ENCODE results near the gene RPLP2. TPM values are rescaled to one million over a fixed set of nuclear protein-coding genes. Genes with fewer than 3 reads are reported as not detected.
A peak's percentile ranks its signal among the peaks of the same experiment; 100 is the strongest.

Gene RPLP2
- total RNA-seq (1,000 to 10,000 TPM in 1 of 5 donors, 100 to 1,000 TPM in 4; 360 to 5,956 (median 454) TPM), polyA plus RNA-seq (1,000 to 10,000 TPM; 1,397 to 2,170 (median 1,669) TPM)
- long read RNA-seq, donor 1, transcript RPLP2-207 (4 exons, 637 nt) = minor isoform, 65 of 639 reads
- long read RNA-seq, donor 1, transcript RPLP2-201 (5 exons, 781 nt) = major isoform, 425 of 639 reads
- long read RNA-seq, donor 1, transcript RPLP2-203 (3 exons, 489 nt) = minor isoform, 31 of 639 reads
- long read RNA-seq, donor 1, transcript RPLP2-205 (2 exons, 646 nt) = minor isoform, 63 of 639 reads
- long read RNA-seq, donor 1, partial matches to known transcripts = 37 of 639 reads
- long read RNA-seq, donor 1, other reads (novel, unspliced or antisense) = 15 of 639 reads
- long read RNA-seq, donor 2, transcript RPLP2-205 (2 exons, 646 nt) = minor isoform, 34 of 535 reads
- long read RNA-seq, donor 2, transcript RPLP2-203 (3 exons, 489 nt) = minor isoform, 22 of 535 reads
- long read RNA-seq, donor 2, transcript RPLP2-207 (4 exons, 637 nt) = minor isoform, 70 of 535 reads
- long read RNA-seq, donor 2, transcript RPLP2-201 (5 exons, 781 nt) = major isoform, 377 of 535 reads
- long read RNA-seq, donor 2, partial matches to known transcripts = 19 of 535 reads
- long read RNA-seq, donor 2, other reads (novel, unspliced or antisense) = 12 of 535 reads
- long read RNA-seq, donor 3, transcript RPLP2-207 (4 exons, 637 nt) = minor isoform, 79 of 861 reads
- long read RNA-seq, donor 3, transcript RPLP2-205 (2 exons, 646 nt) = minor isoform, 37 of 861 reads
- long read RNA-seq, donor 3, transcript RPLP2-203 (3 exons, 489 nt) = minor isoform, 21 of 861 reads
- long read RNA-seq, donor 3, transcript RPLP2-201 (5 exons, 781 nt) = major isoform, 666 of 861 reads
- long read RNA-seq, donor 3, partial matches to known transcripts = 28 of 861 reads
- long read RNA-seq, donor 3, other reads (novel, unspliced or antisense) = 27 of 861 reads
- long read RNA-seq, donor 4, transcript RPLP2-207 (4 exons, 637 nt) = minor isoform, 10 of 105 reads
- long read RNA-seq, donor 4, transcript RPLP2-201 (5 exons, 781 nt) = major isoform, 84 of 105 reads
- long read RNA-seq, donor 4, transcript RPLP2-205 (2 exons, 646 nt) = minor isoform, 8 of 105 reads
- long read RNA-seq, donor 4, partial matches to known transcripts = 0 of 105 reads
- long read RNA-seq, donor 4, other reads (novel, unspliced or antisense) = 0 of 105 reads
- long read RNA-seq, donor 5, transcript RPLP2-207 (4 exons, 637 nt) = minor isoform, 73 of 1,307 reads
- long read RNA-seq, donor 5, transcript RPLP2-203 (3 exons, 489 nt) = minor isoform, 21 of 1,307 reads
- long read RNA-seq, donor 5, transcript RPLP2-201 (5 exons, 781 nt) = major isoform, 1,030 of 1,307 reads
- long read RNA-seq, donor 5, transcript RPLP2-205 (2 exons, 646 nt) = minor isoform, 36 of 1,307 reads
- long read RNA-seq, donor 5, partial matches to known transcripts = 86 of 1,307 reads
- long read RNA-seq, donor 5, other reads (novel, unspliced or antisense) = 60 of 1,307 reads
- long read RNA-seq, donor 6, transcript RPLP2-205 (2 exons, 646 nt) = minor isoform, 98 of 1,937 reads
- long read RNA-seq, donor 6, transcript RPLP2-203 (3 exons, 489 nt) = minor isoform, 69 of 1,937 reads
- long read RNA-seq, donor 6, transcript RPLP2-201 (5 exons, 781 nt) = major isoform, 1,356 of 1,937 reads
- long read RNA-seq, donor 6, transcript RPLP2-207 (4 exons, 637 nt) = minor isoform, 209 of 1,937 reads
- long read RNA-seq, donor 6, partial matches to known transcripts = 135 of 1,937 reads
- long read RNA-seq, donor 6, other reads (novel, unspliced or antisense) = 70 of 1,937 reads
- long read RNA-seq, donor 7, transcript RPLP2-207 (4 exons, 637 nt) = minor isoform, 130 of 1,535 reads
- long read RNA-seq, donor 7, transcript RPLP2-205 (2 exons, 646 nt) = minor isoform, 88 of 1,535 reads
- long read RNA-seq, donor 7, transcript RPLP2-203 (3 exons, 489 nt) = minor isoform, 60 of 1,535 reads
- long read RNA-seq, donor 7, transcript RPLP2-201 (5 exons, 781 nt) = major isoform, 1,089 of 1,535 reads
- long read RNA-seq, donor 7, partial matches to known transcripts = 116 of 1,535 reads
- long read RNA-seq, donor 7, other reads (novel, unspliced or antisense) = 50 of 1,535 reads
- long read RNA-seq, donor 8, transcript RPLP2-203 (3 exons, 489 nt) = minor isoform, 31 of 1,328 reads
- long read RNA-seq, donor 8, transcript RPLP2-205 (2 exons, 646 nt) = minor isoform, 53 of 1,328 reads
- long read RNA-seq, donor 8, transcript RPLP2-201 (5 exons, 781 nt) = major isoform, 1,007 of 1,328 reads
- long read RNA-seq, donor 8, transcript RPLP2-207 (4 exons, 637 nt) = minor isoform, 107 of 1,328 reads
- long read RNA-seq, donor 8, partial matches to known transcripts = 74 of 1,328 reads
- long read RNA-seq, donor 8, other reads (novel, unspliced or antisense) = 56 of 1,328 reads
- long read RNA-seq, donor 9, transcript RPLP2-207 (4 exons, 637 nt) = minor isoform, 159 of 1,622 reads
- long read RNA-seq, donor 9, transcript RPLP2-201 (5 exons, 781 nt) = major isoform, 991 of 1,622 reads
- long read RNA-seq, donor 9, transcript RPLP2-205 (2 exons, 646 nt) = minor isoform, 171 of 1,622 reads
- long read RNA-seq, donor 9, transcript RPLP2-203 (3 exons, 489 nt) = minor isoform, 106 of 1,622 reads
- long read RNA-seq, donor 9, partial matches to known transcripts = 140 of 1,622 reads
- long read RNA-seq, donor 9, other reads (novel, unspliced or antisense) = 55 of 1,622 reads
- long read RNA-seq, donor 10, transcript RPLP2-207 (4 exons, 637 nt) = minor isoform, 38 of 481 reads
- long read RNA-seq, donor 10, transcript RPLP2-201 (5 exons, 781 nt) = major isoform, 375 of 481 reads
- long read RNA-seq, donor 10, transcript RPLP2-205 (2 exons, 646 nt) = minor isoform, 11 of 481 reads
- long read RNA-seq, donor 10, partial matches to known transcripts = 38 of 481 reads
- long read RNA-seq, donor 10, other reads (novel, unspliced or antisense) = 15 of 481 reads

- Histone ChIP-seq H3K27ac (peak within 1 kb of the TSS; percentile 89 to 99 (median 98)), H3K9me3 (no peaks in the 10 kb centered on the region), H3K4me1 (peaks cover 37 to 56% (median 50%) of the 10 kb centered on the region in 4 donors), H3K36me3 (peaks cover 23 to 34% (median 32%) of the 10 kb centered on the region in 4 donors), H3K4me3 (peak within 1 kb of the TSS; percentile 83 to 98 (median 92)), H3K27me3 (no peaks in the 10 kb centered on the region)
- TF ChIP-seq POLR2A (IDR thresholded peaks at IDR 0.05) (peak in 2 of 4 donors; percentile 55 to 85), CTCF (IDR thresholded peaks at IDR 0.05) (no peak), EP300 (IDR thresholded peaks at IDR 0.05) (peak; percentile 59), POLR2AphosphoS5 (IDR thresholded peaks at IDR 0.05) (peak; percentile 95 to 98 (median 98))
- intact Hi-C loops (cut with DNase I; ENCODE audit: low total_unique reads) = no loop called here
- WGBS, 5 donors = 0 to 1% (median 1%) methylated on average over 1 to 81 of the region's 81 CpGs
- DNase-seq = peak; percentile 99
These were observed at the start of gene RPLP2 for GRCh38 chr11:809287-810039. Gene RPLP2 (plus strand): TSS chr11:809967. CDS start chr11:810235, 268 bp downstream.

GRCh38 chr11:760236-760635, 49.5 kb upstream of the RPLP2 start:
- no peaks in the 10 kb centered on the region for H3K9me3 ChIP-seq
- no peak overlapping the region for H3K27ac ChIP-seq
- DNase-seq = no peak
- no peaks in the 10 kb centered on the region for H3K27me3 ChIP-seq
- TF ChIP-seq CTCF (IDR thresholded peaks at IDR 0.05) (no peak), POLR2AphosphoS5 (IDR thresholded peaks at IDR 0.05) (no peak), EP300 (IDR thresholded peaks at IDR 0.05) (no peak), POLR2A (IDR thresholded peaks at IDR 0.05) (no peak)
- H3K36me3 ChIP-seq = peaks cover 74 to 98% (median 97%) of the 10 kb centered on the region in 4 donors
- intact Hi-C loops (cut with DNase I; ENCODE audit: low total_unique reads) = no loop called here
- peaks cover 5 to 30% (median 19%) of the 10 kb centered on the region in 4 donors for H3K4me1 ChIP-seq
- H3K4me3 ChIP-seq = no peak overlapping the region
